Measurements from ENCODE around the gene ZKSCAN3.

- TF ChIP-seq PBX3 (IDR thresholded peaks at IDR 0.05), result no peak
- no peak for TF ChIP-seq RCOR1 (IDR thresholded peaks at IDR 0.05; ENCODE audit: low read depth, low read length)
- no peak for TF ChIP-seq SMC3 (IDR thresholded peaks at IDR 0.05)
These were observed 49.8 kb downstream of the ZKSCAN3 start, which contains the start of gene ZSCAN12 for GRCh38 chr6:28399350-28400121.

All from A549 (cell line).